GM11168 (cell line): Measurements from ENCODE around the gene CNN3.

ENCODE experiments used
- in situ Hi-C: fragments of 300-500 bp; cut with MboI; formaldehyde crosslinking; loops from one replicate; pipeline ENCODE4 v1.12.0; 2022; ENCODE audit warnings: low sequenced_read_pairs; ENCODE audit not compliant: unreplicated experiment

Gene CNN3

GRCh38 chr1:94863297-94863911 is 63.5 kb downstream of the CNN3 start:
- in situ Hi-C loops, result loop anchor here (25.0 kb wide), 1 partner anchor 374 kb away; the partner anchor contains the start of gene RWDD3

- in situ Hi-C loops, result loop anchor here (25.0 kb wide), 1 partner anchor 375 kb away; the partner anchor contains the start of gene RWDD3
Observed at GRCh38 chr1:94862718-94863117, 64.2 kb downstream of the CNN3 start.

GRCh38 chr1:94859174-94859573 is 67.7 kb downstream of the CNN3 start:
- in situ Hi-C loops, result loop anchor here (25.0 kb wide), 1 partner anchor 378 kb away; the partner anchor contains the start of gene RWDD3

- in situ Hi-C loops, result loop anchor here (25.0 kb wide), 1 partner anchor 379 kb away; the partner anchor contains the start of gene RWDD3
Observed at GRCh38 chr1:94858276-94858675, 68.6 kb downstream of the CNN3 start.

GRCh38 chr1:94856868-94857267 is 70.0 kb downstream of the CNN3 start:
- in situ Hi-C loops, result loop anchor here (25.0 kb wide), 1 partner anchor 380 kb away; the partner anchor contains the start of gene RWDD3

- in situ Hi-C loops, result loop anchor here (25.0 kb wide), 1 partner anchor 381 kb away; the partner anchor contains the start of gene RWDD3
Observed at GRCh38 chr1:94856004-94856403, 70.9 kb downstream of the CNN3 start.

- in situ Hi-C loops, result loop anchor here (25.0 kb wide), 1 partner anchor 382 kb away; the partner anchor contains the start of gene RWDD3
Observed at GRCh38 chr1:94855307-94855700, 71.6 kb downstream of the CNN3 start.

- in situ Hi-C loops, result loop anchor here (5.0 to 25.0 kb wide), 2 partner anchors 183 to 383 kb away; partner anchors contain the start of gene RWDD3
Observed at GRCh38 chr1:94854458-94855306, 72.2 kb downstream of the CNN3 start.

- in situ Hi-C loops, result loop anchor here (5.0 to 25.0 kb wide), 2 partner anchors 185 to 385 kb away; partner anchors contain the start of gene RWDD3
Observed at GRCh38 chr1:94852788-94853187, 74.1 kb downstream of the CNN3 start.

GRCh38 chr1:94851571-94851970 is 75.3 kb downstream of the CNN3 start:
- in situ Hi-C loops, result loop anchor here (5.0 to 25.0 kb wide), 2 partner anchors 186 to 386 kb away; partner anchors contain the start of gene RWDD3
